Psoas muscle (tissue), 8 donors: ENCODE measurements around the gene FAM187B. TPM values are rescaled to one million over a fixed set of nuclear protein-coding genes. Genes with fewer than 3 reads are reported as not detected.
A peak's percentile ranks its signal among the peaks of the same experiment; 100 is the strongest.

Source experiments
- ATAC-seq, 4 donors: fragments of 200-7000 bp; cut with Tn5 transposase; one replicate each; pipeline ENCODE4 v1.9.1; 2020; ENCODE audit warnings: moderate library complexity in 3 of 4, mild to moderate bottlenecking in 2 of 4
- DNase-seq, 2 donors: peaks; one replicate each; pipeline ENCODE4 v3.0.0-alpha.2; 2020
- H3K27ac ChIP-seq: fragments of 200-600 bp; one replicate; pipeline ENCODE4 v1.8.0; 2022
- H3K27me3 ChIP-seq, 3 donors: fragments of 200-600 bp in 1 of 3; one replicate each; pipeline versions ENCODE4 v1.6.1 to v1.8.0; 2013 to 2022; ENCODE audit warnings: low read length in 2 of 3, mild to moderate bottlenecking in 2 of 3, moderate library complexity in 1 of 3; ENCODE audit not compliant: insufficient read depth in 3 of 3
- H3K36me3 ChIP-seq, 2 donors: fragments of 200-600 bp in 1 of 2; one replicate each; pipeline versions ENCODE4 v1.6.1 to v1.8.0; 2013 to 2022; ENCODE audit warnings: low read depth in 1 of 2, mild to moderate bottlenecking in 1 of 2, moderate library complexity in 1 of 2; ENCODE audit not compliant: insufficient read depth in 1 of 2
- H3K4me1 ChIP-seq: fragments of 200-600 bp; one replicate; pipeline ENCODE4 v1.8.0; 2022
- H3K4me3 ChIP-seq: fragments of 200-600 bp; one replicate; pipeline ENCODE4 v1.8.0; 2022; ENCODE audit warnings: mild to moderate bottlenecking
- H3K9me3 ChIP-seq: fragments of 200-600 bp; one replicate; pipeline ENCODE4 v1.8.0; 2022
- CTCF ChIP-seq: fragments of 200-600 bp; IDR thresholded peaks from one replicate; pipeline ENCODE4 v1.8.0; 2022; ENCODE audit warnings: antibody characterized with exemption
- WGBS, 3 donors: extraction: QIAGEN DNeasy Blood & Tissue Kit; methylation state at CpG; one replicate each; pipeline versions ENCODE4 v1.1.6 to v1.1.7; 2013; 5-methylcytosine and 5-hydroxymethylcytosine counted together
- intact Hi-C, 2 donors: fragments of 100-400 bp; cut with DNase I; formaldehyde crosslinking; loops; one replicate each; pipeline versions ENCODE4 v1.11.0 to v1.14.2; 2022
- polyA plus RNA-seq, 3 donors: library from polyadenylated mRNA; stranded (reverse); fragments of 200-250 nt; gene quantifications; one replicate each; pipeline ENCODE4 v1.2.3, GENCODE V29; 2013
- total RNA-seq, 4 donors: library from RNA; stranded (reverse); fragmentation: NEBNext Ultra II Directional in 2 of 4; extraction: Animal tissue kit (Norgen Biotek cat#: 25700) in 2 of 4; gene quantifications; one replicate each; pipeline versions ENCODE4 v1.2.1 to v1.2.4, GENCODE V29; 2021 to 2023
- donor health status: healthy with polysubstance abuse.
- donor health status: DM: no; HTN: no; CAD: no; lungs with moderate emphysema.
- donor health status: Bipolar disorder and iron deficiency.
- donor health status: healthy.
- donor health status: DM: yes; HTN: yes; CAD: no.
- donor health status: DM: no; HTN: no; CAD: no.
- donor health status: DM: no; HTN: no; CAD: no.
- donor health status: DM: yes; HTN: yes; CAD: no.

Gene FAM187B
- total and polyA plus RNA-seq, 7 donors: 0.03 TPM; not detected in 6

GRCh38 chr19:35269438-35270117, 41.0 kb upstream of the FAM187B start:
- Histone ChIP-seq H3K9me3 (no peaks in the 10 kb centered on the region), H3K27ac (peak overlapping the region; percentile 93), H3K4me3 (peak overlapping the region; percentile 78), H3K27me3 (no peaks in the 10 kb centered on the region), H3K36me3 (peaks cover 5 to 45% of the 10 kb centered on the region in 2 donors), H3K4me1 (peaks cover 25% of the 10 kb centered on the region)
- ATAC-seq (peak; percentile 69 to 80 (median 74)), DNase-seq (peak; percentile 88 to 95)
- intact Hi-C loops: loop anchor here (5.0 to 10.0 kb wide), 4 partner anchors 125 to 225 kb away; partner anchors contain the start of genes FXYD7 (in 2 of the 2) and KRTDAP (in 1 of the 2)
- TF ChIP-seq CTCF: peak; percentile 89
- WGBS, 3 donors: 1 to 5% (median 3%) methylated on average over 26 to 66 of the region's 66 CpGs

- WGBS, 3 donors: 0 to 1% (median 1%) methylated on average over 16 to 119 of the region's 126 CpGs
- intact Hi-C loops: loop anchor here (5.0 to 10.0 kb wide), 3 partner anchors 124 to 204 kb away; partner anchors contain the start of gene FXYD7 (in 2 of the 2)
- Histone ChIP-seq H3K36me3 (peaks cover 5 to 37% of the 10 kb centered on the region in 2 donors), H3K4me1 (peaks cover 25% of the 10 kb centered on the region), H3K27me3 (no peaks in the 10 kb centered on the region), H3K27ac (peak within 1 kb of the TSS; percentile 94), H3K4me3 (peak within 1 kb of the TSS; percentile 91), H3K9me3 (no peaks in the 10 kb centered on the region)
- no peak for TF ChIP-seq CTCF
- peak; percentile 81 to 91 for DNase-seq
- ATAC-seq: peak; percentile 38 to 46 (median 42)
Observed at GRCh38 chr19:35268536-35269437, 40.2 kb upstream of the FAM187B start, which contains the start of gene USF2. Gene USF2, plus strand, starts transcription at chr19:35268962. Its CDS starts 140 bp downstream, at chr19:35269102.

GRCh38 chr19:35267818-35268535, 39.4 kb upstream of the FAM187B start:
- DNase-seq (peak; percentile 83 to 90), ATAC-seq (peak; percentile 71 to 79 (median 74))
- Histone ChIP-seq H3K4me3 (peak overlapping the region; percentile 91), H3K9me3 (no peaks in the 10 kb centered on the region), H3K4me1 (peaks cover 25% of the 10 kb centered on the region), H3K27me3 (no peaks in the 10 kb centered on the region), H3K27ac (peak overlapping the region; percentile 94), H3K36me3 (peaks cover 3 to 29% of the 10 kb centered on the region in 2 donors)
- intact Hi-C loops: loop anchor here (5.0 to 10.0 kb wide), 3 partner anchors 123 to 203 kb away; partner anchors contain the start of gene FXYD7 (in 2 of the 2)
- WGBS, 3 donors: 0 to 1% (median 0%) methylated on average over 49 to 100 of the region's 100 CpGs
- no peak for TF ChIP-seq CTCF

- DNase-seq (peak; percentile 63 to 82), ATAC-seq (peak; percentile 13 to 64 (median 39))
- peak overlapping the region; percentile 94 for H3K27ac ChIP-seq
- 0 to 1% (median 1%) methylated on average over 34 to 40 of the region's 40 CpGs for WGBS, 3 donors
- intact Hi-C loops: loop anchor here (5.0 to 10.0 kb wide), 3 partner anchors 123 to 203 kb away; partner anchors contain the start of gene FXYD7 (in 2 of the 2)
- H3K27me3 ChIP-seq: no peaks in the 10 kb centered on the region
- H3K4me1 ChIP-seq: peaks cover 29% of the 10 kb centered on the region
- H3K36me3 ChIP-seq: peaks cover 0 to 23% of the 10 kb centered on the region in 2 donors
- no peaks in the 10 kb centered on the region for H3K9me3 ChIP-seq
- TF ChIP-seq CTCF: no peak
- H3K4me3 ChIP-seq: peak overlapping the region; percentile 91
Observed at GRCh38 chr19:35267353-35267817, 38.8 kb upstream of the FAM187B start.
